OCI-LY7 (cell line): ENCODE results near the gene ADD2. TPM values are rescaled to one million over a fixed set of nuclear protein-coding genes. Genes with fewer than 3 reads are reported as not detected.

Experiments used
- BruUV-seq: library from RNA; stranded (reverse); fragments of 400-500 nt; replicated peaks from 2 replicates; lab custom pipeline; 2021; lab: Mats Ljungman, UMichigan
- CTCF ChIA-PET: fragments of 300-600 bp; sonication (Branson Sonifier 250); formaldehyde crosslinking; loops from one replicate; lab custom pipeline; 2022; ENCODE audit warnings: antibody characterized with exemption; ENCODE audit not compliant: unreplicated experiment; lab: Charles Lee
- POLR2A ChIA-PET: fragments of 300-600 bp; sonication (Branson Sonifier 250); formaldehyde crosslinking; loops from one replicate; lab custom pipeline; 2022; ENCODE audit warnings: antibody characterized with exemption; lab: Charles Lee
- DNase-seq: peaks from one replicate; pipeline ENCODE4 v3.0.0-alpha.2; 2015; ENCODE audit warnings: low spot score
- H2AFZ ChIP-seq: fragments of 200-600 bp; sonication (generic), shearing (Covaris generic); 2 replicates; pipeline ENCODE4 v1.6.1; 2014; ENCODE audit warnings: mild to moderate bottlenecking, antibody characterized with exemption, low read length, moderate library complexity
- H3K27ac ChIP-seq: fragments of 200-600 bp; sonication (generic); 2 replicates; pipeline ENCODE4 v1.5.1; 2014; ENCODE audit warnings: mixed run types, low read depth, mild to moderate bottlenecking, moderate library complexity, low read length, inconsistent platforms; ENCODE audit not compliant: poor library complexity, severe bottlenecking
- H3K36me3 ChIP-seq: fragments of 200-600 bp; sonication (generic); 2 replicates; pipeline ENCODE4 v1.6.1; 2014; ENCODE audit warnings: mild to moderate bottlenecking, antibody characterized with exemption, low read length, moderate library complexity, mixed read lengths; ENCODE audit not compliant: insufficient read depth
- H3K4me1 ChIP-seq: fragments of 200-600 bp; sonication (generic); 2 replicates; pipeline ENCODE4 v1.5.1; 2014; ENCODE audit warnings: mild to moderate bottlenecking, low read length; ENCODE audit not compliant: insufficient read depth, poor library complexity, severe bottlenecking
- H3K4me2 ChIP-seq: fragments of 200-600 bp; sonication (generic); 2 replicates; pipeline ENCODE4 v1.6.1; 2014; ENCODE audit warnings: mild to moderate bottlenecking, low read length
- H3K4me3 ChIP-seq: fragments of 200-600 bp; sonication (generic); 2 replicates; pipeline ENCODE4 v1.5.1; 2014; ENCODE audit warnings: mild to moderate bottlenecking, low read depth, low read length; ENCODE audit not compliant: poor library complexity, severe bottlenecking
- H3K79me2 ChIP-seq: fragments of 200-600 bp; sonication (generic); 2 replicates; pipeline ENCODE4 v1.6.1; 2016; ENCODE audit warnings: low read depth, mild to moderate bottlenecking, low read length, moderate library complexity, mixed read lengths; ENCODE audit not compliant: insufficient read depth
- H3K9me2 ChIP-seq: fragments of 200-600 bp; sonication (generic); 2 replicates; pipeline ENCODE4 v1.6.1; 2016; ENCODE audit warnings: mild to moderate bottlenecking, low read length, mixed read lengths; ENCODE audit not compliant: insufficient read depth
- H3K9me3 ChIP-seq: fragments of 200-600 bp; sonication (generic); 2 replicates; pipeline ENCODE4 v1.6.1; 2014; ENCODE audit warnings: mild to moderate bottlenecking, mixed run types, low read length, mixed read lengths
- H4K20me1 ChIP-seq: fragments of 200-600 bp; sonication (generic); 2 replicates; pipeline ENCODE4 v1.6.1; 2014; ENCODE audit warnings: mild to moderate bottlenecking, antibody characterized with exemption, low read length, moderate library complexity, mixed read lengths; ENCODE audit not compliant: insufficient read depth
- CTCF ChIP-seq: fragments of 200-600 bp; sonication (generic); conservative IDR thresholded peaks from 2 replicates; pipeline ENCODE4 v1.5.1; 2014; ENCODE audit warnings: mild to moderate bottlenecking, antibody characterized with exemption, low read length, moderate library complexity, mixed read lengths
- EZH2phosphoT487 ChIP-seq: fragments of 200-600 bp; sonication (generic); IDR thresholded peaks from 2 replicates; pipeline ENCODE4 v1.6.1; 2018; ENCODE audit warnings: low read depth, borderline replicate concordance, mild to moderate bottlenecking, mixed run types, antibody characterized with exemption, low read length, moderate library complexity, mixed read lengths
- intact Hi-C: fragments of 100-400 bp; cut with micrococcal nuclease; formaldehyde crosslinking; loops from one replicate; pipeline ENCODE4 v1.10.0; 2022; ENCODE audit not compliant: unreplicated experiment
- total RNA-seq, 2 experiments: library from RNA; depleted of rRNA in 1 of 2; stranded (reverse); fragments of >200 nt in 1 of 2; shearing (Covaris generic) in 1 of 2; gene quantifications; 2 replicates each; pipeline ENCODE4 v1.2.3, GENCODE V29; 2014 to 2022

Gene ADD2
- total RNA-seq, 2 experiments from 2014 or later = not detected

- no peak overlapping the region for H3K27ac ChIP-seq
- no peaks in the 10 kb centered on the region for H3K9me3 ChIP-seq
- ChIA-PET CTCF (no interaction called here), POLR2A (no interaction called here)
- no peaks in the 10 kb centered on the region for H3K9me2 ChIP-seq
- H4K20me1 ChIP-seq = no peaks in the 10 kb centered on the region
- no TSS peak for BruUV-seq
- H3K4me1 ChIP-seq = no peaks in the 10 kb centered on the region
- no peak overlapping the region for H2AFZ ChIP-seq
- H3K4me3 ChIP-seq = no peak overlapping the region
- H3K79me2 ChIP-seq = no peaks in the 10 kb centered on the region
- intact Hi-C loops = loop anchor here (1.0 kb wide), 2 partner anchors 308 to 345 kb away; no protein-coding TSS in a partner anchor
- no peaks in the 10 kb centered on the region for H3K36me3 ChIP-seq
- DNase-seq = no peak
- H3K4me2 ChIP-seq = no peak overlapping the region
- TF ChIP-seq CTCF (no peak), EZH2phosphoT487 (no peak)
Measured at GRCh38 chr2:70648961-70649360, 119.0 kb downstream of the ADD2 start.

GRCh38 chr2:70647873-70648481, 120.0 kb downstream of the ADD2 start:
- no TSS peak for BruUV-seq
- no peak overlapping the region for H3K4me3 ChIP-seq
- DNase-seq = peak; percentile 55

More at GRCh38 chr2:70647873-70648481, 120.0 kb downstream of the ADD2 start:
- no peaks in the 10 kb centered on the region for H3K9me3 ChIP-seq
- H3K9me2 ChIP-seq = no peaks in the 10 kb centered on the region
- no peaks in the 10 kb centered on the region for H3K36me3 ChIP-seq
- no peaks in the 10 kb centered on the region for H3K4me1 ChIP-seq
- CTCF ChIA-PET = no interaction called here
- no peaks in the 10 kb centered on the region for H4K20me1 ChIP-seq
- H3K4me2 ChIP-seq = no peak overlapping the region
- intact Hi-C loops = loop anchor here (1.0 kb wide), 2 partner anchors 307 to 344 kb away; no protein-coding TSS in a partner anchor
- no peak overlapping the region for H2AFZ ChIP-seq
- no peak for TF ChIP-seq EZH2phosphoT487
- peak; percentile 95 for TF ChIP-seq CTCF
- H3K79me2 ChIP-seq = no peaks in the 10 kb centered on the region
- H3K27ac ChIP-seq = no peak overlapping the region
- POLR2A ChIA-PET = interaction anchor here (0.6 kb wide), 1 partner anchor 561 kb away, joined by 3 read pairs; no protein-coding TSS in a partner anchor
